HG02610 (cell line): ENCODE measurements around the gene ST3GAL4.

Experiments used
- ATAC-seq: cut with Tn5 transposase; IDR thresholded peaks from one replicate; pipeline ENCODE4 v1.9.1; 2021; ENCODE audit warnings: mild to moderate bottlenecking, moderate library complexity; ENCODE audit not compliant: unreplicated experiment

ST3GAL4 gene

GRCh38 chr11:126438272-126438671, 82.8 kb downstream of the ST3GAL4 start:
- no peak for ATAC-seq

GRCh38 chr11:126438691-126439090, 83.2 kb downstream of the ST3GAL4 start:
- ATAC-seq: no peak

GRCh38 chr11:126440276-126440675, 84.8 kb downstream of the ST3GAL4 start:
- ATAC-seq: no peak

- ATAC-seq: peak; percentile 60
Observed at GRCh38 chr11:126440792-126441514, 85.5 kb downstream of the ST3GAL4 start.

- no peak for ATAC-seq
Observed at GRCh38 chr11:126443120-126443519, 87.6 kb downstream of the ST3GAL4 start.

- ATAC-seq: no peak
Observed at GRCh38 chr11:126444072-126444471, 88.6 kb downstream of the ST3GAL4 start.

GRCh38 chr11:126446581-126446980, 91.1 kb downstream of the ST3GAL4 start:
- ATAC-seq: no peak

- ATAC-seq: no peak
Observed at GRCh38 chr11:126450198-126450597, 94.7 kb downstream of the ST3GAL4 start.

- no peak for ATAC-seq
Observed at GRCh38 chr11:126450806-126451205, 95.3 kb downstream of the ST3GAL4 start.

GRCh38 chr11:126451211-126451802, 95.8 kb downstream of the ST3GAL4 start:
- no peak for ATAC-seq

- ATAC-seq: no peak
Observed at GRCh38 chr11:126452241-126453101, 97.0 kb downstream of the ST3GAL4 start.

- ATAC-seq: no peak
Observed at GRCh38 chr11:126456089-126456488, 100.6 kb downstream of the ST3GAL4 start.

- ATAC-seq: no peak
Observed at GRCh38 chr11:126456783-126457542, 101.5 kb downstream of the ST3GAL4 start.

- ATAC-seq: no peak
Observed at GRCh38 chr11:126457817-126458216, 102.3 kb downstream of the ST3GAL4 start.

- ATAC-seq: no peak
Observed at GRCh38 chr11:126459691-126460281, 104.3 kb downstream of the ST3GAL4 start.

- ATAC-seq: no peak
Observed at GRCh38 chr11:126460417-126461095, 105.1 kb downstream of the ST3GAL4 start.

GRCh38 chr11:126461096-126461440, 105.6 kb downstream of the ST3GAL4 start:
- no peak for ATAC-seq

GRCh38 chr11:126461996-126462395, 106.5 kb downstream of the ST3GAL4 start:
- ATAC-seq: no peak

GRCh38 chr11:126462422-126462821, 106.9 kb downstream of the ST3GAL4 start:
- ATAC-seq: no peak
